Tibial nerve (tissue), 4 donors: ENCODE results near the gene COQ4. TPM values are rescaled to one million over a fixed set of nuclear protein-coding genes. Genes with fewer than 3 reads are reported as not detected.

ENCODE experiments used
- DNase-seq, 2 donors: peaks; one replicate each; pipeline ENCODE4 v3.0.0-alpha.2; 2019; ENCODE audit warnings: low spot score in 2 of 2
- H3K27ac ChIP-seq, 4 donors: fragments of 200-600 bp; sonication (generic) in 3 of 4; one replicate each; pipeline ENCODE4 v1.5.1; 2017 to 2019; ENCODE audit warnings: mild to moderate bottlenecking in 1 of 4
- H3K27me3 ChIP-seq, 2 donors: fragments of 200-600 bp; sonication (generic) in 1 of 2; one replicate each; pipeline versions ENCODE4 v1.5.1 to v1.6.0; 2017 to 2019
- H3K36me3 ChIP-seq, 3 donors: fragments of 200-600 bp; sonication (generic); one replicate each; pipeline ENCODE4 v1.5.1; 2018 to 2019
- H3K4me1 ChIP-seq, 4 donors: fragments of 200-600 bp; sonication (generic) in 3 of 4; one replicate each; pipeline ENCODE4 v1.5.1; 2017 to 2019
- H3K4me3 ChIP-seq, 4 donors: fragments of 200-600 bp; sonication (generic) in 3 of 4; one replicate each; pipeline ENCODE4 v1.5.1; 2017 to 2019; ENCODE audit warnings: mild to moderate bottlenecking in 1 of 4, moderate library complexity in 1 of 4
- H3K9me3 ChIP-seq, 4 donors: fragments of 200-600 bp; sonication (generic) in 3 of 4; one replicate each; pipeline ENCODE4 v1.5.1; 2017 to 2019
- EP300 ChIP-seq, 2 donors: sonication (generic); formaldehyde crosslinking; IDR thresholded peaks; one replicate each; pipeline ENCODE4 v1.6.1; 2017; ENCODE audit warnings: antibody characterized with exemption in 2 of 2, mild to moderate bottlenecking in 1 of 2
- POLR2A ChIP-seq, 2 donors: fragments of 450-650 bp; IDR thresholded peaks; one replicate each; pipeline ENCODE4 v1.6.1; 2017; ENCODE audit warnings: antibody characterized with exemption in 2 of 2, mild to moderate bottlenecking in 2 of 2, moderate library complexity in 2 of 2
- WGBS, 2 donors: methylation state at CpG; one replicate each; pipeline ENCODE4 v1.1.5; 2018; 5-methylcytosine and 5-hydroxymethylcytosine counted together
- total RNA-seq, 4 donors: library from RNA; depleted of rRNA; stranded (reverse); fragments of >200 nt; gene quantifications; one replicate each; pipeline ENCODE4 v1.1.0, GENCODE V29; 2016
- TF ChIP-seq, protein P1 (sequence below), 5 experiments: fragments of 200-600 bp in 3 of 5; fragments of 450-650 bp in 2 of 5; sonication (generic) in 3 of 5; IDR thresholded peaks; one replicate each; pipeline ENCODE4 v1.5.1; 2016 to 2019; ENCODE audit warnings: antibody characterized with exemption in 5 of 5, mild to moderate bottlenecking in 3 of 5, moderate library complexity in 2 of 5

COQ4 gene
- total RNA-seq, 4 donors from 2014 or later, result 50.5 to 71.7 (median 65.5) TPM

DNA sequence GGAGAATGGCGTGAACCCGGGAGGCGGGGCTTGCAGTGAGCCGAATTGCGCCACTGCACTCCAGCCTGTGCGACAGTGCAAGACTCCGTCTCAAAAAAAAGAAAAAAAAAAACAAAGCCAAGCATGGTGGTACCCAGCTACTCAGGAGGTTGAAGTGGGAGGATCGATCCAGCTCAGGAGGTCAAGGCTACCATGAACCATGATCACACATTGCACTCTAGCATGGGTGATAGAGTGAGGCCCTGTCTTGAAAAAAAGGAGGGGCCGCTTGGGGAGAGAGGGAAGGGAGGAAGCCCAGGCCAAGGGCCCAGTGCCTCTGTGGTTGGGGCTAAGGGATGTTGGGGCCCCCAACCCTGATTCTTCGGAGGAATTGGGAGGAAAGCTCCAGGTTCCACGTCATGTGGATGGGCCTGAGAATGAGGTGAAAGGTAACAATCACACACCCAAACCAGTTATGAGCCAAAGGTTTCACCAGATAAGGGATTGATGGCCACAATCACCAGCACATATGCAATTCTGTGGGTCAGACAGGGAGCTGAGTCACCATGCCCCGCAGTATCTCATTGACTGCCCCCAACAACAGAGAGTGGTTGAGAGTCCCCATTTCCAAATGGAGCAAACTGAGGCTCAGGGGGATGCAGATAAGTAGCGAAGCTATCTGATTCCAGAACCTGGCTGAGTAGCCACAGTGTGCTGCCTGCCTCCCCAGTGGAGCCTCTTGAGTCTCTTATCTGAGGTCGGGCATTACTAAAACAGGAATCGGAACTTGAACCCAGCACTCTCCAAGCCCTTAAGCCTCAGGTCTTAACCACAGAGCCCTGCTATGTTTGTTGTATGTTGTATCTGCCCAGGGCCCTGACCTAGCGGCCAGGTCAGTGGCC is 26.1 kb upstream of the COQ4 start:
- Histone ChIP-seq H3K9me3 (no peaks in the 10 kb centered on the region), H3K36me3 (peaks cover 0 to 7% (median 0%) of the 10 kb centered on the region in 3 donors), H3K4me1 (no peaks in the 10 kb centered on the region), H3K27ac (peak overlapping the region in 1 of 4 donors; percentile 41), H3K4me3 (no peak overlapping the region), H3K27me3 (no peaks in the 10 kb centered on the region)
- TF ChIP-seq, protein P1, sequence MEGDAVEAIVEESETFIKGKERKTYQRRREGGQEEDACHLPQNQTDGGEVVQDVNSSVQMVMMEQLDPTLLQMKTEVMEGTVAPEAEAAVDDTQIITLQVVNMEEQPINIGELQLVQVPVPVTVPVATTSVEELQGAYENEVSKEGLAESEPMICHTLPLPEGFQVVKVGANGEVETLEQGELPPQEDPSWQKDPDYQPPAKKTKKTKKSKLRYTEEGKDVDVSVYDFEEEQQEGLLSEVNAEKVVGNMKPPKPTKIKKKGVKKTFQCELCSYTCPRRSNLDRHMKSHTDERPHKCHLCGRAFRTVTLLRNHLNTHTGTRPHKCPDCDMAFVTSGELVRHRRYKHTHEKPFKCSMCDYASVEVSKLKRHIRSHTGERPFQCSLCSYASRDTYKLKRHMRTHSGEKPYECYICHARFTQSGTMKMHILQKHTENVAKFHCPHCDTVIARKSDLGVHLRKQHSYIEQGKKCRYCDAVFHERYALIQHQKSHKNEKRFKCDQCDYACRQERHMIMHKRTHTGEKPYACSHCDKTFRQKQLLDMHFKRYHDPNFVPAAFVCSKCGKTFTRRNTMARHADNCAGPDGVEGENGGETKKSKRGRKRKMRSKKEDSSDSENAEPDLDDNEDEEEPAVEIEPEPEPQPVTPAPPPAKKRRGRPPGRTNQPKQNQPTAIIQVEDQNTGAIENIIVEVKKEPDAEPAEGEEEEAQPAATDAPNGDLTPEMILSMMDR (IDR thresholded peaks at IDR 0.05), result no peak
- TF ChIP-seq EP300 (IDR thresholded peaks at IDR 0.05), result no peak
- TF ChIP-seq POLR2A (IDR thresholded peaks at IDR 0.05), result no peak
- WGBS, 2 donors, result 90 to 92% methylated on average over 16 of the region's 16 CpGs
- no peak for DNase-seq

DNA sequence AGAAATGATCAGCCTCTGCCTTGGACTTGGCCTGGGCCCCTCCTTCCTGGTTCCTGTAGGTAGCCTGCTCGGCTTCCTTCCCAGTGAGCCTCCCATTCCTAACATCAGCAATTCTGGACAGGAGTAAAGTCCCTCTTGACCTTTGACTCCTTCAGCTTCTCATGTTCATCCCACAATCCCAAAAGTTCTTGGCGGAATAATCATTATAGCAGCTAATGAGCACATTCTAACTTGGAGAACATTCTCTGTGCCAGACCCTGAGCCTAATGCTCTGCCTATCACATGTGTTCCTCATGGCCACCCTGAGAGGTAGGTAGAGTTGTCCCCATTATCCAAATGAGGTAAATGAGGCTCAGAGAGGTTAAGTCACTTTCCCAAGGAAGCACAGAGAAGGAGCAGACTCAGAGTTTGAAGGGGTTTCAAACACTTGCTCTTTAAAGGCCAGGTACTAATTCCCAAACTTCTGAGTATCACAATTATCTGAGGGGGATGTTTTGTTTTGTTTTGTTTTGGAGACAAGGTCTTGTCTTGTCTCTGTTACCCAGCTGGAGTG is 25.3 kb upstream of the COQ4 start:
- no peaks in the 10 kb centered on the region for H3K27me3 ChIP-seq
- H3K4me3 ChIP-seq, result no peak overlapping the region
- no peak overlapping the region for H3K27ac ChIP-seq
- H3K36me3 ChIP-seq, result peaks cover 0 to 4% (median 0%) of the 10 kb centered on the region in 3 donors
- no peaks in the 10 kb centered on the region for H3K4me1 ChIP-seq
- no peak for TF ChIP-seq EP300 (IDR thresholded peaks at IDR 0.05)
- TF ChIP-seq, protein P1 (IDR thresholded peaks at IDR 0.05), result no peak
- WGBS, 2 donors, result 74 to 83% methylated on average over 2 of the region's 2 CpGs
- no peak for DNase-seq
- H3K9me3 ChIP-seq, result no peaks in the 10 kb centered on the region

DNA sequence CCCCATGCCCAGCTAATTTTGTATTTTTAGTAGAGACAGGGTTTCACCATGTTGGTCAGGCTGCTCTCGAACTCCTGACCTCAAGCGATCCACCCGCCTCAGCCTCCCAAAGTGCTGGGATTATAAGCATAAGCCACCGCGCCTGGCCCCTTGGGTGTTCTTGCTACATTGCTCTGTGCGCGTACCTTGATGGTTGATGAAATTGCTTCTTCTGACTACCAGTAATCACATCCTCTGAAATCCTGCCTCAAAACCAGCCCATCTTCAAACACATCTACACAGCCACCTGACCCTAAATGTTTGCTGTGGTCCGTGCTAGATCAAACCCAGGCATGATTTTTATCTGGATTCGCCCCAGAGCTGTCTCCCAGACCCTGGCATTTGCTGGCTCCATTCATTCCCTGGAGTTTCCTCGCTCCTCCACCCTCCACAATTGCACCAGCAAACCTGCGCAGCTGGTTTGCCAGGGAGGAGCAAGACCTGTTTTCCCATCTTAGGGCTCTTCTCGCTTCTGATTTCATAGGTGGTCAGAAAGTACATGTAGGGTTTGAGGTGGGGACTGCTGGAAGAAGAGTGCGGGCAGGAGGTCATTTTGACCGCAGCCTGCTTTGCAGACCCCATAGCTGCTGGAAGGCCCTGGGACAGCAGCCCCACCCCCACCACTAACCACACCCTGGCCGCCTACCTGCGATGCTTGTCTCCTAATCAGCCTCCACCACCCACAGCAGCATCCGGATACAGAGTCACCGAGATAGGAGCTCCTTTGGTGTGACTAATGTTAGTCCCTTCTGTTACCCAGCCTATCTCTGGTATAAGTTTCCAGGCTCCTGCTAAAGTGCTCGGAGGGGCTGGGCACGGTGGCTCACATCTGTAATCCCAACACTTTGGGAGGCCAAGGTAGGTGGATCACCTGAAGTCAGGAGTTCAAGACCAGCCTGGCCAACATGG is 23.8 kb upstream of the COQ4 start:
- DNase-seq, result no peak
- no peaks in the 10 kb centered on the region for H3K9me3 ChIP-seq
- no peaks in the 10 kb centered on the region for H3K4me1 ChIP-seq
- TF ChIP-seq, protein P1 (IDR thresholded peaks at IDR 0.05), result no peak
- TF ChIP-seq POLR2A (IDR thresholded peaks at IDR 0.05) (no peak), EP300 (IDR thresholded peaks at IDR 0.05) (no peak)
- H3K4me3 ChIP-seq, result no peak overlapping the region
- no peaks in the 10 kb centered on the region for H3K27me3 ChIP-seq
- H3K27ac ChIP-seq, result no peak overlapping the region
- WGBS, 2 donors, result 89 to 92% methylated on average over 20 of the region's 20 CpGs
- H3K36me3 ChIP-seq, result no peaks in the 10 kb centered on the region

DNA sequence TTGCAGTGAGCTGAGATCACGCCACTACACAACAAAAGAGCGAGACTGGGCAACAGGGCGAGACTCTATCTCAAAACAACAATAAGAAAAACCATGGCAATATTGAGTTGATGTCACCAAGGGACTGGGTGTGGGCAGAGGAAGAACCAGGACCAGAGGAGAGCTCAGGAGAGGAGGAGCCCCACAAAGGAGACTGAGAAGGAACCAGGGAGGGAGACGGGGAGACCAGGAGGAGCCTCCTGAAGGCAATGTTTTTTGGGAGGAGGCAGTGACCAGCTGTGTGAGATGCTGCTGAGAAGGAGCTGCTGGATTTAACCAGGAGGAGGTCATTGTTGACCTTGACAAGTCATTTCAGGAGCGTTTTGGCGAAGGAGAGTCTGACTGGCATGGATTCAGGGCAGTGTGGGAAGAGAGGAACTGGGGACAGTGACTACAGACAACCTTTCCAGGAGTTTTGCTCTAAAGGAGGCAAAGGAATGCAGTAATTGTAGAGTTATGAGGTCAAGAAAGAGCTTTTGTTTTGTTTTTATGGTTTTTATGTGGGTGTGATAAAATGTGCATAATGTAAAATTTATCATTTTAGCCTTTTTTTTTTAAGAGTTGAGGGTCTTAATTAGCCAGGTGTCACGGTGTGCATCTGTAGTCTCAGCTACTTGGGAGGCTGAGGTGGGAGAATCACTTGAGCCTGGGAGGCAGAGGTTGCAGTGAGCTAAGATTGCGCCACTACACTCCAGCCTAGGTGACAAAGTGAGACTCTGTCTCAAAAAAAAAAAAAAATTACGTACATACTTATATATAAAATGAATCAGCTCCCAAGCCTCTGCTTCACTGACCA is 18.3 kb upstream of the COQ4 start:
- H3K36me3 ChIP-seq, result peaks cover 0 to 37% (median 3%) of the 10 kb centered on the region in 3 donors
- TF ChIP-seq POLR2A (IDR thresholded peaks at IDR 0.05), result no peak
- TF ChIP-seq, protein P1 (IDR thresholded peaks at IDR 0.05), result no peak
- no peak for TF ChIP-seq EP300 (IDR thresholded peaks at IDR 0.05)
- no peak for DNase-seq
- WGBS, 2 donors, result 69 to 70% methylated on average over 9 of the region's 9 CpGs
- H3K27ac ChIP-seq, result no peak overlapping the region
- H3K27me3 ChIP-seq, result no peaks in the 10 kb centered on the region
- H3K4me3 ChIP-seq, result no peak overlapping the region
- peaks cover 0 to 6% (median 0%) of the 10 kb centered on the region in 4 donors for H3K4me1 ChIP-seq
- H3K9me3 ChIP-seq, result no peaks in the 10 kb centered on the region
